GM21723 (cell line): ENCODE measurements around the gene CCDC9B.

Experiments
- ATAC-seq: cut with Tn5 transposase; IDR thresholded peaks from one replicate; pipeline ENCODE4 v1.9.1; 2021; ENCODE audit warnings: mild to moderate bottlenecking, moderate library complexity; ENCODE audit not compliant: unreplicated experiment

CCDC9B gene

DNA sequence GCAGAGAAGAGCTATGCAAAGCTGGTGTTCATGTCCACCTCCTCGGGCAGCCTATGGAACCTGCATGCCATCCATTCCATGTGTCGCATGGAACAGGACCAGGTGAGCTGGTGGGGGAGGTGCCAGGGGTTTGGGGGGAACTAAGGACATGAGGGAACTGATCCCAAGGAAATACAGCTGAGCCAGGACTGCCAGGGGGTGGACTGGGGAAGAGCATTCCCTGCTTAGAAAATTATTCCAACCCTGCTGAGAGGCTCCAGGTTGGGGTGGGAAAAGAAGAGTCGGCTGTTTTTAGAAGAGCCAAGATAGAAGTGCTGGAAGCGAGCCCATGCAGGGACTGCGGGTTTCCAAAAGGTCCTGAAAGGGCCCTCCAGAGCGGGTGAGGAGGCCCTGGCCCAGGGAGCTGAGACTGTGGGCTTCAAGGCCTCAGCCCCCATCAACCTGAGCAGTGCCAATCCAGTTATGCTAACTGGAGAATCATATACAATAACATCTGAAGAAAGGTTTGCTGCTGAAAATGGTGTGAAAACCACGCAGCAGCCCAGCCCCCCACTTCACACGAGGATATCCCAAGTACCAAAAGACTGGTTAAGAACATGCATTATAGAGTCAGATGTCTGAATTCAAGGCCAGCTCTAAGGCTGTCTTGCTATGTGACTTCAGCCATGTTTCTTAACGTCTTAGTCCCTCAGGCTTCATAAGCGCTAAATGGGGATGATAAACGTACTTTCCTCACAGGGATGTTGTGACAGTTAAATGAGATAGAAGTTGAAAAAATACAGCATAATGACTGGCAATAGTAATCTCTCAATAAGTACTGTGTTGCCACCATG is 25.1 kb upstream of the CCDC9B start:
- ATAC-seq = no peak

DNA sequence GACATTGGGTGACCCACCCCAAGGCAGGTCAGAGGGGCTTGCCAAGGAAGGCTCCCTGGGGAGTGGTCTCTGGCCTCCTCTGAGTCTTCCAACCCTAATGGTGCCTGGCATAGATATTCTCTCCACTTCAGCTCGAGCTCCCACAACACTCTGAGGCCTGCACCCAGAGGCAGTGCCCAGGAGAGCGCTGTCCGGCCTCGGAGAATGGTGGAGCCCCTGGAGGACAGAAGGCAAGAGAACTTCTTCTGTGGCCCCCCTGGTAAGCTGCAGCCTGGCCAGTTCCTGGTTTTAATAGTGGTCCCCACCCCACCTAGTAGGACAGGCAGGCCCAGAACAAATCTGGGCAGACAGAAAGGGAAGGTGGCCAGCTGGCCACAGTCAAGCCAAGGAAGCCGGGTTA is 24.3 kb upstream of the CCDC9B start:
- no peak for ATAC-seq

DNA sequence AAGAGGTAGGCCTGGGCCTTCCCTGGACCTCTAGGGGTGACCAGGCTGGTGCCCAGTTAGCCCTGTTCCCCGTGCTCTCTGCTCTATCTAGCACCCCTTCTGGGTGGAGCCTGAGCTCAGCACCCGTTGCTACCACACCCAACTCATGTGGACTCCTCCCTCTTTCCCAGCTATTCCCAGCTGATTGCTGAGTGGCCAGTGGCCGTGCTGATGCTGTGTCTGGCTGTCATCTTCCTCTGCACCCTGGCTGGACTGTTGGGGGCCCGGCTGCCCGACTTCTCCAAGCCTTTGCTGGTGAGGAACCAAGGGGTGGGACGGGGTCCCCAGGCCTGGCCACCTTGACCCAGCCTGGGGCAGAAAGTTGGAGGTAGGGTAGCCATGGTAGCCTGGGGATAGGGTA is 23.5 kb upstream of the CCDC9B start:
- ATAC-seq = no peak

DNA sequence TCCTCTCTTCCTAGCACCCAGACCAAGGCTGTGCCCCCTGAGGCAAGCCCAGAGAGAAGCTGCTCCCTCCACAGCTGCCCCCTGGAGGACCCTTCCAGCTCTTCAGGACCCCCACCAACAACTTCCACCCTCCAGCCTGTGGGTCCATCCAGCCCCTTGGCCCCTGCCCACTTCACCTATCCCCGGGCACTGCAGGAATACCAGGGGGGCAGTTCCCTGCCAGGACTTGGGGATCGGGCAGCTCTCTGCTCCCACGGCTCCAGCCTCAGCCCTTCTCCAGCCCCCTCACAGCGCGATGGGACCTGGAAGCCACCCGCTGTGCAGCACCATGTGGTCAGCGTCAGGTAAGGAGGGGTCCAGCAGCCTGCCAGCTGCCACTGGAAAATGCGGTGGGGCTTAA is 22.9 kb upstream of the CCDC9B start:
- ATAC-seq = no peak

DNA sequence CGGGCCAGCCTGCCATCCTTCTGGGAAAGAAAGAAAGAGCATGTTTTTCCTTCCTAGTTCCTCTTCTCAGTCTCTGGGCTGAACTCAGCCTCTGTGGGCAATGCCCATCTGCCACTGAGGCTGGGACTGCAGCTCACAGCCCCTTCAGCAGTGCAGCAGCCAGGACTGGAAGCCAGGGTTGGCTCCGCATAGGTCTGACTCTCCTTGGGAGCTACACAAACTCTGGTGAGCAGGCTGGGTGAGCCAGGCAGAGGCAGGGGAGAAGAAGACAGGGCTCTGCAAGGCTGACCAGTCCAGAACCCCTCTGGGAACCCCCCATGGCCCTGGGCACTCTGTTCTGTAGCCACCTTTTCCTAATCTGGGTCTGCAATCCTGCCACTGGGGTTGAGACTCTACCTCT is 20.9 kb upstream of the CCDC9B start:
- ATAC-seq = no peak

DNA sequence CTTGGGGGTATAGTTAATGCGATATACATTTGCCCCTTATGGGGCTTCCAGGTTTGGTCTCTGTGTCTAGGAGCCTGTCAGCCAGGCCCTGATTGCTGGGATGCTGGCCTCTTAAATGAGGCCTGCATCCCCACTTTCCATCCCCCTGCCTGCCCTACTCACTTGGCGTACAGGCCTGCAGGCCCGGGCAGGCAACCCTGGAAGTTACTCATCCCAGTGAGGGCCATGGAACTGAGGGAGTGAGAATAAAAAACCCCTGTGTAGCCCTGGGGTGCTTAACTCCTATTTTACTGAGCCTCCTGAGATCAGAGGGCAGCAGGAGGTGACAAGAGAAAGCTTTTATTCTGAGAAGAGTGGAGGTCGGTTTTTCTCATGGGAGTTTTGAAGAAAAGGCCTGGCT is 19.3 kb upstream of the CCDC9B start:
- no peak for ATAC-seq

DNA sequence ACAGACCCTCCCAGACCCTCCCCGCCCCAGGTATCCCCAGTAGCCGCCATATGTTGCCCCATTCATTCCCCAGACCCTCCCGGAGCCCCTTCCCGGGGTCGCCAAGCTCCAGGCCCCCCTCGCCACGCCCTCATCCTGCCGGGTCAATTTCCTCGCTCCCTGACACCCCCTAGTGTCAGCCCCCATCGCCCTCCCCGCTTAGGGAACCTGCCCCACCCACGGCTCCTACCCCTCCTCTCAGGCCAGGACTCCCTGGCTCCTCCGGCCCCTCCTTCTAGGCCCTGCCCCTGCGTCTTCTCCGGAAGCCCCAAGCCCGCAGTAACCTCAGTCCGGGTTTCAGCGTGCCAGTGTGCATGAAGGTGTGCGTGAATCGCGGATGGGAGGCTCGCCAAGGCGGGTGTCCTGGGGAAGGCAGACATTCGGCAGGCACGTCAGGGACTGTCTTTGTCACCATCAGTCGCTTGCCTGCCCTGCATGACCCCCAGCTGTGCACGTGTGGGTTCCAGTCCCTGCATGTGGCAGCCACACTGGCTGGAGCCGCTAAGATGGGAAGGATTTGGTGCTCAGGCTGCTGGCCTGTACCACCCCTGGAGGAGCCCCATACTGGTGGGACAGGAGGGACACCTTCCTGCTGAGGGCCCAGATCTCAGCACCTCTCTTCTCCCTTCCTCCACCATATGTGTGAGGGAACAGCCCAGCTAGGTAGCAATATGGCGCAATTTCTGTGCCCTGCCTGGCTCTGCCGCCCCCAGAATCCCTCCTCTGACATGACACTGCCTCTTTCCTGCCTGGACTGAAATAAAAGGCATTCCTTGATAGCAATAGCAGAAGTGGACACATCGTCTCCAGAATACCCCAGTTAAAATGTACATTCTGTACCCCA is 18.0 kb upstream of the CCDC9B start:
- ATAC-seq = peak; percentile 34

DNA sequence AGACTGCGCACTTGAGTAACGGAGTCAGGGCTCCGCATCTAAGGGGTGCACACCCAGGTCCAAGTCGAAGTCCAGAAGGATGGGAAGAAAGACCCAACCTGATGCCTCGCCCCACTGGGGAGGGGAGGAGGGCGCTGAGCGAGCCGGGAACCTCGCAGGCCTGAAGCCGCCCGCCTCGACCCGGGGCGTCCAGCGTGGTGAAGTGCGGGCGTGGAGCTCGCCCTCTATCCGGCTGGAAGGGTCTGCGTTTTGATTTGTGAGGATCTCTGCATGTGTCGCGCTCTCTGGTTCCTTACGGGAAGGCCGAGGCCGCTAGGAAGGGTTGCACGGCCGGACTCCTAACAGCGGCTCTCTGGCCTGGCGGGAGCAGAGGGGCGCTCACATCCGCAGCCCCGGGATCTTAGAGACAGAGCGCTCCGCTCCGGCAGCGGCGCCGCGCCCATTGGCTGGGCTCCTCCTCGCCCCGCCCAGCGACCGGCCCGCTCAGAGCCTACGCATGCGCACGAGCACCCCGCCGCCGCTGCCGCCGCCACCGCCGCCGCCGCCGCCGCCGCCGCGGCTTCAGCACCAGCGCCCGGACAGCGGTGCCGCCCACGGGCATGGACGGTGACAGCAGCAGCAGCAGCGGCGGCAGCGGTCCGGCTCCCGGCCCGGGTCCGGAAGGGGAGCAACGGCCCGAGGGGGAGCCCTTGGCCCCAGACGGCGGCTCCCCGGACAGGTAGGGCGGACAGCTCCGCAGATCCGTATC is 17.2 kb upstream of the CCDC9B start, which contains the start of gene DISP2:
Gene DISP2, plus strand, starts transcription at position 497 of the 748 bp plus-strand sequence. Its CDS starts 103 bp downstream, at position 600.
- peak; percentile 73 for ATAC-seq

DNA sequence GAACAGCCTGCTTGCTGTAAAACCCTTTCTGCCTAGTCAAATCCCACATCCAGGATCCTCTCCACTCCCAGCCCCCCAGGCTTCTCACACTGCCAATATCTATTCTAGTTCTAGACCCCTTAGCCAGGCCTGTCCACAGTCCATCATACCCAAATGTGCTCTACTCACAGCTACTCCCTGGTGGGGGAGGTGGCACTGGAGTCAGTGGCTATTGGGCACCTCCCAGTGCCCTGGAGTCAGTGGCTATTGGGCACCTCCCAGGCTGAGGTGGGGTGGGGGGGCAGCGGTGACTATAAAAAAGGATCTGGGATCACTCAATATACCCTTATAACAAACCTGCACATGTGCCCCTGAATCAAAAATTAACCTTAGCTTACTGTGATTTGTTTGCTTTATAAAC is 16.5 kb upstream of the CCDC9B start:
- ATAC-seq = no peak

DNA sequence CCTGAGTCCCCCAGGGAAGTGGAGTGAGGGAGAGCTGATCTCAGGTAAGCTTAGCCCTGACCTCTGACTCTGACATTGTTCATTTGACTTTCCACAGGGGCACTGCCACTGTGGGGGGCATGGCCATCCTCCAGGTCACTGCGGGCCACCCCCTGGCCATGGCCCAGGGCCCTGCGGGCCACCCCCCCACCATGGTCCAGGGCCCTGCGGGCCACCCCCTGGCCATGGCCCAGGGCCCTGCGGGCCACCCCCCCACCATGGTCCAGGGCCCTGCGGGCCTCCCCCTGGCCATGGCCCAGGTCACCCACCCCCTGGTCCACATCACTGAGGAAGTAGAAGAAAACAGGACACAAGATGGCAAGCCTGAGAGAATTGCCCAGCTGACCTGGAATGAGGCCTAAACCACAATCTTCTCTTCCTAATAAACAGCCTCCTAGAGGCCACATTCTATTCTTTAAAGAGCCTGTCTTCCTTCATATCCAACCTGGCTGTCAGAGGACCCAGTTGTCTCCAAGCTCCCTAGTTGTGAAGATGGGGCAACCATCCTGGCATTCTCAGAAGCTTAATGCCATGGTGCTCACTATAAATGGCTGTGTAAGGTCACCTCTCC is 15.3 kb upstream of the CCDC9B start:
- no peak for ATAC-seq

DNA sequence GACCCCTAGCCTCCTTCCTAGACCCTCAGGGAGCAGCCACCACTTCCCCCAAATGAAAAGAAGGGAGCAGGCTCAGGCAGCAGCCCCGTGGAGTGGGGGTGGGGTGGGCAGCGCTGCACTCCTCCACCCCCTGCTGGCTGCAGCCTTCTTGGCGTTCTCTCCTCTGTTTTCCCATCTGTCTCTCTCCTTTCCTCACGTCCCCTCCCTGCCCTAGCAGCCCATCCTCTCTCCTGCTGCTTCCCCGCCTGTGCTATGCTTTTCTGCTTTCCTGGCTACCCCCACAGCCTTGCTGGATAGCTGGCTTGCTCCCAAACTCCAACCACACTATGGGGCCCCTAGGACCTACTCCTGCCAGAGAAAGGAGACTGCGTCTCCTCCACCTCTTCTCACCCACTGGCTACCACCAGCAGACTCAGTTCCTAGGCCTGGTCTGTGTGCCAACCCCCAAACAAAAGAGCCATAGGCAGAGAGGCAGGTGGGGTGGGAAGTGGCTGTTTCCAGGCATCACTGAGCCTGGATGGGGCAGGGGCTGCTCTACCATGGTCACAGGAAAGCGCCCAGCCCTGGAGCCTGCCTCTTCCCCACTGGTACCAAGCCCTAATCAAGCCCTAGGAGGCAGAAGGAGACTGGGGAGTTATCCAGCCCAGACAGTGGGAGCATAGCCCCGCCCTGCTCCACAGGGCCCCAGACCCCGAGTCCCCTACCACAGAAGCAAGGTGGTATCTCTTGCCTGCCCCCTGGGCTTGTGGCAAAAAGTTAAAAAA is 13.9 kb upstream of the CCDC9B start:
- no peak for ATAC-seq

DNA sequence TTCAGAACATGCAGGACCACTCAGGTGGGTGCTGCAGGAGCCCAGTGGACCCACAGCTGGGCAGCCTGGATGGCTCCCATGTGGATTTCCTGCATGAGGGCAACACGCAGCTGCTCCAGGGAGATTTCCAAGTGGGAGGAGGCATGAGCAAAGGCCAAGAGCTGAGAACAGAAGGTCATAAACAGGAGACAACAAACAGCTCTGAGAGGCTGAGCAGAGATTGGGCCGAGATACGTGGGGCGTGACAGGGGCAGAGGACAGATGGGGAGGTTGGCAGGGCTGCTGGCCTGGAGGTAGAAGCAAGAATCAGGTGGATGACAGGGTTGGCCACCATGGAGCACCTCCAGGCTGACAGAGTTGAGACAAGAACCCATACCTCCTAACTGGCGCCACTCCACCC is 13.0 kb upstream of the CCDC9B start:
- no peak for ATAC-seq

DNA sequence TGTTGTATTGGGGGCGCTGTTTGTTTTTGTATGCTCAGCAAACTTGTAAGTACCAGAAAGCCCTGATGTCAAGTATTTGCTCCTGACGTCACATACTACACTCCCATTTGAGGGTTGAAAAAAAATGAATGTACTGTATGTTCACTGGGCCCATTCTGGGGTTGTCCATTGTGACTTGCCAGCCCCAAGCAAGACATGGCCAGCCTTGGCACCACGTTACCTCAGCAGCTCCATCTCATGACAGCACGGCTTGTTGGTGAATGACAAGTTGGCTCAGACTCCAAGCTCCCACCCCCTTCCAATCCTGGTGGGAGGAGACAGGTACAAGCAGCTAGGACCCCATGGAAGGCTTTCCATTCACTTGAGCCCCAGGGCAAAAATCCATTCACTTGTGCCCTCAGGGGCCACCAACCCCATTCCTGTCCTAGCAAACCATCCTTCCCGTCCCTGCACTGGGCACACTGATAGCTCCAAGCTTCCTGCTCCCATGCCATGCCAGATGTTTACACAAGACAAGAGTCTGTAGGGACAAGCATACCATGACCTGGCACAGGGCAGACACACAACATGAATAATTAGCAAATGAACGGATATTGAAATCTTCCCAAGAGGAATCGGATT is 11.7 kb upstream of the CCDC9B start:
- ATAC-seq = no peak

DNA sequence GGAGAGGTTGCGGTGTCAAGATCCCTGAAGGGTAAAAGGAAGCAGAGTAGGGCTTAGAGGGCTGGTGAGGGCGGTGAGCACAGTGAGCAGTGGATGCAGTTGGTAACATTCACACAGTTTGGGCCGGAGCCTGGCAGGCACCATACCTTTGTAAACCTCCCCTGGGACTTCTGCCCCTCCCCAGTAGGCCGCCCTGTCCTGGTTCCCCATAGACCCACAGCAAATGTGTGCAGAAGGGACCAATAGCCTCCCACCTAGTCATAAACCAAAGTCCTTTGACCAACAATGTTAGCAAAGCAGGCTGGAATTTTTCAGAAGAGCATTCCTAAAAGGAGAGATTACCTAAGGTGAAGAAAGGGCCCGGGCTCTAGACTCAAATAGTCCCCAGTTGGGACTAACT is 8.4 kb upstream of the CCDC9B start:
- ATAC-seq = no peak

DNA sequence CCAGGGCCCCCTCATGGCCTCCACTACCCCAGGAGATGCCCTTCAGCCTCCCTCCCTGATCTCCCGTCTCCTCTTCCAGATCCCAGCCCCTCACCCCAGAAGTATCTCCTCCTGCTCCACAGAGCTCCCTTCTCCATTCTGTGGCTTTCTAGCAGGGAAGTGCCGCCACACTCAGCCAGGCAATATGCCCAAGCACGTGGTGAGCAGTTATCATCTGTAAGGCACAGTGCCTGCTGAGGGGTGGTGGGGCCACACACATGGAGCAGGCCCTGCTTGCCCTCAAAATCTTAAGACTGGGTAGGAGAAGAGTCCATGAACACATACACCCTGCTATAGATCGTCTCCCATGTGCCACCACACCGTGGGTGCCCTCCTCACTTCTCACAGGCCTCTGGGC is 7.7 kb upstream of the CCDC9B start:
- ATAC-seq = no peak

DNA sequence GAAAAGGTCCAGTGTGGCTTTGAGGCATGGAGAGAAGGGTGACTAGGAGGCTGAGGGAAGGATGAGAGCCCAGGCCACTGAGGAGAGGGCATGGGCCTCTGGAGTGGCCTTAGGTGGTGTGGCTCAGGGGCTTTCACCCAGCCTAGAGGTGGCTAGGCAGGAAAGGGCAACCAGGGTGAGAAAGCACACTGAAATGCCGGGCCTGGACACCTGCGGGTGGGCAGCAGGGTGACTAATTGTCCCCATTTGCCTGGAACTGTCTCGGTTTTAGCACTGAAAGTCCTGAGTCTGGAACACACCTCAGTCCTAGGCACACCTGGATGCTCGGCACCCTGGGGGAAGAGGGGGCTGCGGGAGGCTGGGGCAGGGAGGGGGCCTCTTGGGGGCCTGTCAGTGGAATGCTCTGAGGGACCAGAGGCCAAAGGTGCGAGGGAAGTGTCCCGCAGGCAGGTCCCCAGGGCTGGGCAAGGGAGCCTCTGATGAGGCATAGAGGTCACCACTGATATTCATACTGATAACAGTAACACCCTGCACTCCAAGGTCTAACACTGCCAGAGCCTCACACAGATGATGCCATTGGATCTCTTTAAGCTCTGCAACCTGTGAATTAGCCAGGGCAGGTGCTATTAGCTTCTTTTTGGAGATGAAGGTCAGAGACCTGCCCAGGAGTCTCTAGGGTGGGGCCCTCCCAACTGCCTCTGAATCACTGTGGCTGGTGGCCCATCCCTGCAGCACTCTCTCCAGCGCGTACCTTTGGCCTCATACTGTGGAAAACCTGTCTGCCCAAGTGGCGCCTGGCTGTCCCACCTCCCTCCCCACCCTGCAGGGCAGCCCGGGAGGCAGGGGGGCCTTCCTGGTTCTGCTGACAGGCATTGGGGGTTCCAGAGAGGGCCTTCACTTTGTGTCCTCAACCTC is 7.1 kb upstream of the CCDC9B start:
- no peak for ATAC-seq

DNA sequence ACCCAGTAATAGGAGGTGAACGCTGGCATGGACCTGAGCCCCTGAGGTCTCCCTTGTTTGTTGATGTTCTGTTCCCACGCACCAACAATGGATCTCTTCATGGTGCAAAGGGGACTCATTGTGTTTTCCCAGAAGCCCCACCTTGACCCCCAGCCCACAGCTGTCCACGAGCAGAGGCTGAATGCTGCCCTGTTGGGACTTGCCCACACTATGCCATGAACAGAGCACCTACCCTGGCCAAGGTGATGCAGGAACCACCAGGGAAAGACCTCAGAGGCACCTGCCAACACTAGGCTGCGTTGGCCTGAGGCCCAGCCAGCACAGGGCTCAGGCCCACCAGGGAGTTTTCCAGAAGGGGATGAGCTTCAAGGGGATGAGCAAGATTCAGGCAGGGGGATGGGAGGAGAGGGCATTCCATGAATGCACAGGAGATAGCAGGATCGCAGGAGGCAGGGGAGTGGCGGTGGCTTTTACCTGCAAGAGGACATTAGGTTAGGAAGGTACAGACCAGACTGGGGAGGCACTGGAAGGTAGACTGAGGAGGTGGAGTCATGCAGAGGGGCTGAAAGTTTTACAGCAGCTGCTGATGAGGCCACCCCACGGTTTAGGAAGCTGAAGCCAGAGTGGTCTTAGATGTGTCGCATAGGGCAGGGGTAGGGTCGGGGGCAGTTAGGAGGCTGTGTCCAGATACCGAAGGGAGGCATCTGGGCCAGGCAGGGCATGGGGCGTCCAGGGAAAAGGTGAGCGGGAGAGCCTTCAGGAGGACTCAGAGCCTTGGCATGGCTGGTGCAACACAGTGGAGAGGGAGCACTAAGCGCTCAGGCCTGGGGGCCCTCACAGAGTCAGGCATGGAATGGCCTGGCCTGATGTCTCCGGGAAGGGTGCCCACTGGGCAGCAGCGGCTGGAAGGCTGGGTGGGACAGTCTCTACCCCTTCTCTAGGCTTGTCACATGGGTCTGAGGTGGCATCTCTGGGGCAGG is 6.1 kb upstream of the CCDC9B start:
- no peak for ATAC-seq
